NCI-H460 (cell line): ENCODE data around the gene INTS6. TPM values are rescaled to one million over a fixed set of nuclear protein-coding genes. Genes with fewer than 3 reads are reported as not detected.
"Not testable (repeated sequence)": the region's sequence is repeated elsewhere in the genome, so short reads cannot be mapped to it uniquely, and the experiment has no call there.

Experiments used
- DNase-seq: peaks from one replicate; pipeline ENCODE4 v3.0.0-alpha.2; 2016; ENCODE audit warnings: low read depth; ENCODE audit errors: extremely low read depth
- total RNA-seq: library from RNA; depleted of rRNA; stranded (reverse); fragments of >200 nt; shearing (Covaris generic); gene quantifications from 2 replicates; pipeline ENCODE4 v1.2.3, GENCODE V29; 2014

The INTS6 gene
- total RNA-seq, 1 experiment from 2014 or later: 75.1 TPM

GRCh38 chr13:51419001-51419636 is 33.7 kb downstream of the INTS6 start:
- no peak for DNase-seq

- no peak for DNase-seq
Observed at GRCh38 chr13:51417716-51418115, 35.1 kb downstream of the INTS6 start.

- no peak for DNase-seq
Observed at GRCh38 chr13:51416107-51416506, 36.7 kb downstream of the INTS6 start.

- not testable (repeated sequence) for DNase-seq
Observed at GRCh38 chr13:51415339-51415738, 37.5 kb downstream of the INTS6 start.

GRCh38 chr13:51412431-51412830 is 40.4 kb downstream of the INTS6 start:
- no peak for DNase-seq

GRCh38 chr13:51405176-51405575 is 47.7 kb downstream of the INTS6 start:
- DNase-seq: no peak

GRCh38 chr13:51397262-51397941 is 55.4 kb downstream of the INTS6 start:
- peak; percentile 38 for DNase-seq

GRCh38 chr13:51396352-51396751 is 56.5 kb downstream of the INTS6 start:
- peak; percentile 25 for DNase-seq

- DNase-seq: no peak
Observed at GRCh38 chr13:51394724-51395123, 58.1 kb downstream of the INTS6 start.

GRCh38 chr13:51385114-51385513 is 67.7 kb downstream of the INTS6 start:
- no peak for DNase-seq

- DNase-seq: no peak
Observed at GRCh38 chr13:51380269-51380668, 72.6 kb downstream of the INTS6 start.

GRCh38 chr13:51373451-51373850 is 79.4 kb downstream of the INTS6 start:
- no peak for DNase-seq

GRCh38 chr13:51371768-51372399 is 81.0 kb downstream of the INTS6 start:
- no peak for DNase-seq

- no peak for DNase-seq
Observed at GRCh38 chr13:51370811-51371210, 82.0 kb downstream of the INTS6 start.

- no peak for DNase-seq
Observed at GRCh38 chr13:51370116-51370515, 82.7 kb downstream of the INTS6 start.

GRCh38 chr13:51364404-51365008 is 88.3 kb downstream of the INTS6 start:
- DNase-seq: no peak

GRCh38 chr13:51363625-51364024 is 89.2 kb downstream of the INTS6 start:
- DNase-seq: no peak

GRCh38 chr13:51361106-51361505 is 91.7 kb downstream of the INTS6 start:
- no peak for DNase-seq

GRCh38 chr13:51360489-51360888 is 92.3 kb downstream of the INTS6 start:
- no peak for DNase-seq

GRCh38 chr13:51359352-51359751 is 93.5 kb downstream of the INTS6 start:
- DNase-seq: no peak

- DNase-seq: no peak
Observed at GRCh38 chr13:51357928-51358595, 94.8 kb downstream of the INTS6 start.
